Tibial nerve (tissue), 4 donors: ENCODE measurements around the gene CLEC16A. TPM values are rescaled to one million over a fixed set of nuclear protein-coding genes. Genes with fewer than 3 reads are reported as not detected.

Source experiments
- DNase-seq, 2 donors: peaks; one replicate each; pipeline ENCODE4 v3.0.0-alpha.2; 2019; ENCODE audit warnings: low spot score in 2 of 2
- H3K27ac ChIP-seq, 4 donors: fragments of 200-600 bp; sonication (generic) in 3 of 4; one replicate each; pipeline ENCODE4 v1.5.1; 2017 to 2019; ENCODE audit warnings: mild to moderate bottlenecking in 1 of 4
- H3K27me3 ChIP-seq, 2 donors: fragments of 200-600 bp; sonication (generic) in 1 of 2; one replicate each; pipeline versions ENCODE4 v1.5.1 to v1.6.0; 2017 to 2019
- H3K36me3 ChIP-seq, 3 donors: fragments of 200-600 bp; sonication (generic); one replicate each; pipeline ENCODE4 v1.5.1; 2018 to 2019
- H3K4me1 ChIP-seq, 4 donors: fragments of 200-600 bp; sonication (generic) in 3 of 4; one replicate each; pipeline ENCODE4 v1.5.1; 2017 to 2019
- H3K4me3 ChIP-seq, 4 donors: fragments of 200-600 bp; sonication (generic) in 3 of 4; one replicate each; pipeline ENCODE4 v1.5.1; 2017 to 2019; ENCODE audit warnings: mild to moderate bottlenecking in 1 of 4, moderate library complexity in 1 of 4
- H3K9me3 ChIP-seq, 4 donors: fragments of 200-600 bp; sonication (generic) in 3 of 4; one replicate each; pipeline ENCODE4 v1.5.1; 2017 to 2019
- CTCF ChIP-seq, 5 experiments: fragments of 200-600 bp in 3 of 5; fragments of 450-650 bp in 2 of 5; sonication (generic) in 3 of 5; IDR thresholded peaks; one replicate each; pipeline ENCODE4 v1.5.1; 2016 to 2019; ENCODE audit warnings: antibody characterized with exemption in 5 of 5, mild to moderate bottlenecking in 3 of 5, moderate library complexity in 2 of 5
- EP300 ChIP-seq, 2 donors: sonication (generic); formaldehyde crosslinking; IDR thresholded peaks; one replicate each; pipeline ENCODE4 v1.6.1; 2017; ENCODE audit warnings: antibody characterized with exemption in 2 of 2, mild to moderate bottlenecking in 1 of 2
- POLR2A ChIP-seq, 2 donors: fragments of 450-650 bp; IDR thresholded peaks; one replicate each; pipeline ENCODE4 v1.6.1; 2017; ENCODE audit warnings: antibody characterized with exemption in 2 of 2, mild to moderate bottlenecking in 2 of 2, moderate library complexity in 2 of 2
- WGBS, 2 donors: methylation state at CpG; one replicate each; pipeline ENCODE4 v1.1.5; 2018; 5-methylcytosine and 5-hydroxymethylcytosine counted together
- total RNA-seq, 4 donors: library from RNA; depleted of rRNA; stranded (reverse); fragments of >200 nt; gene quantifications; one replicate each; pipeline ENCODE4 v1.1.0, GENCODE V29; 2016

The CLEC16A gene
- total RNA-seq, 4 donors from 2014 or later: 37.4 to 70.2 (median 55.2) TPM

GRCh38 chr16:11193494-11193893, 249.1 kb downstream of the CLEC16A start:
- Histone ChIP-seq H3K9me3 (no peaks in the 10 kb centered on the region), H3K4me3 (no peak overlapping the region), H3K4me1 (no peaks in the 10 kb centered on the region), H3K36me3 (peaks cover 0 to 18% (median 0%) of the 10 kb centered on the region in 3 donors), H3K27ac (no peak overlapping the region), H3K27me3 (no peaks in the 10 kb centered on the region)
- no peak for TF ChIP-seq POLR2A (IDR thresholded peaks at IDR 0.05)
- no peak for TF ChIP-seq CTCF (IDR thresholded peaks at IDR 0.05)
- TF ChIP-seq EP300 (IDR thresholded peaks at IDR 0.05): no peak
- DNase-seq: no peak

GRCh38 chr16:11194913-11195312, 250.5 kb downstream of the CLEC16A start:
- no peak overlapping the region for H3K27ac ChIP-seq
- WGBS, 2 donors: 69% methylated on average over 5 of the region's 5 CpGs
- no peak for DNase-seq
- TF ChIP-seq POLR2A (IDR thresholded peaks at IDR 0.05): no peak
- no peak for TF ChIP-seq EP300 (IDR thresholded peaks at IDR 0.05)
- TF ChIP-seq CTCF (IDR thresholded peaks at IDR 0.05): no peak
- H3K4me3 ChIP-seq: no peak overlapping the region
- H3K36me3 ChIP-seq: peaks cover 0 to 18% (median 0%) of the 10 kb centered on the region in 3 donors
- no peaks in the 10 kb centered on the region for H3K9me3 ChIP-seq
- H3K4me1 ChIP-seq: no peaks in the 10 kb centered on the region
- H3K27me3 ChIP-seq: no peaks in the 10 kb centered on the region

- H3K9me3 ChIP-seq: no peaks in the 10 kb centered on the region
- TF ChIP-seq EP300 (IDR thresholded peaks at IDR 0.05) (no peak), POLR2A (IDR thresholded peaks at IDR 0.05) (no peak), CTCF (IDR thresholded peaks at IDR 0.05) (no peak)
- peaks cover 0 to 18% (median 0%) of the 10 kb centered on the region in 3 donors for H3K36me3 ChIP-seq
- H3K4me3 ChIP-seq: no peak overlapping the region
- no peaks in the 10 kb centered on the region for H3K27me3 ChIP-seq
- H3K4me1 ChIP-seq: no peaks in the 10 kb centered on the region
- no peak overlapping the region for H3K27ac ChIP-seq
- WGBS, 2 donors: 56 to 80% methylated on average over 3 of the region's 3 CpGs
- DNase-seq: no peak
Measured at GRCh38 chr16:11196286-11196828, 252.0 kb downstream of the CLEC16A start.

GRCh38 chr16:11198375-11198774, 254.0 kb downstream of the CLEC16A start:
- no peak overlapping the region for H3K4me3 ChIP-seq

GRCh38 chr16:11198828-11199227, 254.5 kb downstream of the CLEC16A start:
- Histone ChIP-seq H3K9me3 (no peaks in the 10 kb centered on the region), H3K4me3 (no peak overlapping the region), H3K27me3 (no peaks in the 10 kb centered on the region), H3K36me3 (peaks cover 0 to 18% (median 0%) of the 10 kb centered on the region in 3 donors), H3K4me1 (no peaks in the 10 kb centered on the region), H3K27ac (no peak overlapping the region)
- DNase-seq: no peak
- 57 to 59% methylated on average over 7 to 8 of the region's 8 CpGs for WGBS, 2 donors
- TF ChIP-seq POLR2A (IDR thresholded peaks at IDR 0.05): no peak
- TF ChIP-seq CTCF (IDR thresholded peaks at IDR 0.05): no peak
- TF ChIP-seq EP300 (IDR thresholded peaks at IDR 0.05): no peak

More at GRCh38 chr16:11198375-11198774, 254.0 kb downstream of the CLEC16A start:
- Histone ChIP-seq H3K27me3 (no peaks in the 10 kb centered on the region), H3K36me3 (peaks cover 0 to 18% (median 0%) of the 10 kb centered on the region in 3 donors), H3K9me3 (no peaks in the 10 kb centered on the region), H3K4me1 (no peaks in the 10 kb centered on the region), H3K27ac (no peak overlapping the region)
- DNase-seq: no peak
- 65 to 68% methylated on average over 5 of the region's 5 CpGs for WGBS, 2 donors
- TF ChIP-seq CTCF (IDR thresholded peaks at IDR 0.05) (no peak), POLR2A (IDR thresholded peaks at IDR 0.05) (no peak), EP300 (IDR thresholded peaks at IDR 0.05) (no peak)
